Activated B cell treated with CpG ODN at 0.5 μM for 24 hours (primary cell): ENCODE measurements around the gene TRPC1. TPM values are rescaled to one million over a fixed set of nuclear protein-coding genes. Genes with fewer than 3 reads are reported as not detected.

Experiments
- ATAC-seq: fragments of 200-7000 bp; cut with Tn5 transposase; one replicate; pipeline ENCODE4 v1.10.0; 2021; ENCODE audit warnings: low read depth, mild to moderate bottlenecking, moderate library complexity
- CTCF ChIA-PET: fragments of 350-600 bp; sonication (Branson Sonifier 250); formaldehyde crosslinking; loops from one replicate; lab custom pipeline; 2021; ENCODE audit warnings: antibody characterized with exemption; lab: Charles Lee
- POLR2A ChIA-PET: fragments of 350-600 bp; sonication (Branson Sonifier 250); formaldehyde crosslinking; loops from one replicate; lab custom pipeline; 2021; ENCODE audit warnings: antibody characterized with exemption; lab: Charles Lee
- DNase-seq: peaks from one replicate; pipeline ENCODE4 v3.0.0; 2022
- H3K27ac Mint-ChIP-seq: one replicate; pipeline ENCODE4 v1.8.0; 2020; ENCODE audit warnings: mixed read lengths
- H3K27me3 Mint-ChIP-seq: one replicate; pipeline ENCODE4 v1.8.0; 2021; ENCODE audit warnings: mixed read lengths
- H3K36me3 Mint-ChIP-seq: one replicate; pipeline ENCODE4 v1.8.0; 2021; ENCODE audit warnings: low read depth, mixed read lengths
- H3K4me1 Mint-ChIP-seq: one replicate; pipeline ENCODE4 v1.8.0; 2021; ENCODE audit warnings: mixed read lengths
- H3K4me3 Mint-ChIP-seq: one replicate; pipeline ENCODE4 v1.8.0; 2020; ENCODE audit warnings: mild to moderate bottlenecking, mixed read lengths
- H3K9me3 Mint-ChIP-seq: one replicate; pipeline ENCODE4 v1.8.0; 2020; ENCODE audit warnings: mixed read lengths
- intact Hi-C: fragments of 100-400 bp; cut with micrococcal nuclease; formaldehyde crosslinking; loops from one replicate; pipeline ENCODE4 v1.15.1; 2024
- total RNA-seq: library from RNA; stranded (reverse); gene quantifications from 2 replicates; pipeline ENCODE4 v1.2.3, GENCODE V29; 2022
- TF ChIP-seq, protein P1 (sequence below): fragments of 200-600 bp; IDR thresholded peaks from one replicate; pipeline ENCODE4 v1.8.0; 2022; ENCODE audit warnings: antibody characterized with exemption, mild to moderate bottlenecking

Gene TRPC1
- total RNA-seq, 1 donor from 2014 or later = 1.2 TPM

DNA sequence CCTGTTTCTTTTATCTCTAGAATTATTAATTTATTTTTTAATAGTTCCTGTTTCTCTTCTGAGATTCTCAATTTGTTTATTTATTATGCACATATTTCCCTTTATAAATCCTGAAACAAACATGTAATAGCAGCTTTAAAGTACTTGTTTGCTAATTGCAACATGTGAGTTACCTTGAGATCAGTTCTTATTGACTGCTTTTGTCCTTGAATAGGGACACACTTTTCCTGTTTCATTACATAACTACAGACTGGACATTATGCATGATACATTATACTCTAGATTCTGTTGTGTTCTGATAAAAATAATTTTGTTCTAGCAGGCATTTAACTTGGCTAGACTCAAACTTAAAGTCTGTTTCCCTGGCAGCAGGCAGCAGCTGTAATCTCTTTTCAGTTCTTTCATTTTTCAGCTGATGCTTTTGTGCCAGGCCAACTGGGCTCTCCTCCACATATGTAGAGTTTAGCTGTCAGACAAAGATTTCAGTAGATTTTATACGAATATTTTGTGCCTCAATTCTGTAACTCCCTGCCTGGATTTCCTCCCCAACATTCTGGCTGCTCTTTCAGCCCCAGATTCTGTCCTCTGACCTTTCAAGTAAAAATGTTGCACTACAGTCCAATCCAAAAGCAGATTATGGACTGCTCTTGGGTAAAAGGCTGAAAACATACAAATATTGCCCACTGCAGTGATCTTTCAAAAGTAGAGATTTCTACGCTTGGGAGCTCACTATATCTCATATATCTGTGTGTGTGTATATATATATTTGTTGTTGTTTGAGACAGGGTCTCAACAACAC is 123.1 kb downstream of the TRPC1 start:
- TF ChIP-seq, protein P1, sequence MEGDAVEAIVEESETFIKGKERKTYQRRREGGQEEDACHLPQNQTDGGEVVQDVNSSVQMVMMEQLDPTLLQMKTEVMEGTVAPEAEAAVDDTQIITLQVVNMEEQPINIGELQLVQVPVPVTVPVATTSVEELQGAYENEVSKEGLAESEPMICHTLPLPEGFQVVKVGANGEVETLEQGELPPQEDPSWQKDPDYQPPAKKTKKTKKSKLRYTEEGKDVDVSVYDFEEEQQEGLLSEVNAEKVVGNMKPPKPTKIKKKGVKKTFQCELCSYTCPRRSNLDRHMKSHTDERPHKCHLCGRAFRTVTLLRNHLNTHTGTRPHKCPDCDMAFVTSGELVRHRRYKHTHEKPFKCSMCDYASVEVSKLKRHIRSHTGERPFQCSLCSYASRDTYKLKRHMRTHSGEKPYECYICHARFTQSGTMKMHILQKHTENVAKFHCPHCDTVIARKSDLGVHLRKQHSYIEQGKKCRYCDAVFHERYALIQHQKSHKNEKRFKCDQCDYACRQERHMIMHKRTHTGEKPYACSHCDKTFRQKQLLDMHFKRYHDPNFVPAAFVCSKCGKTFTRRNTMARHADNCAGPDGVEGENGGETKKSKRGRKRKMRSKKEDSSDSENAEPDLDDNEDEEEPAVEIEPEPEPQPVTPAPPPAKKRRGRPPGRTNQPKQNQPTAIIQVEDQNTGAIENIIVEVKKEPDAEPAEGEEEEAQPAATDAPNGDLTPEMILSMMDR = no peak
- Mint-ChIP-seq H3K27me3 (peaks cover 2% of the 10 kb centered on the region), H3K4me1 (no peaks in the 10 kb centered on the region), H3K9me3 (peaks cover 4% of the 10 kb centered on the region), H3K4me3 (no peak overlapping the region), H3K36me3 (no peaks in the 10 kb centered on the region), H3K27ac (no peak overlapping the region)
- ChIA-PET CTCF (no interaction called here), POLR2A (no interaction called here)
- intact Hi-C loops = no loop called here
- DNase-seq (no peak), ATAC-seq (no peak)

DNA sequence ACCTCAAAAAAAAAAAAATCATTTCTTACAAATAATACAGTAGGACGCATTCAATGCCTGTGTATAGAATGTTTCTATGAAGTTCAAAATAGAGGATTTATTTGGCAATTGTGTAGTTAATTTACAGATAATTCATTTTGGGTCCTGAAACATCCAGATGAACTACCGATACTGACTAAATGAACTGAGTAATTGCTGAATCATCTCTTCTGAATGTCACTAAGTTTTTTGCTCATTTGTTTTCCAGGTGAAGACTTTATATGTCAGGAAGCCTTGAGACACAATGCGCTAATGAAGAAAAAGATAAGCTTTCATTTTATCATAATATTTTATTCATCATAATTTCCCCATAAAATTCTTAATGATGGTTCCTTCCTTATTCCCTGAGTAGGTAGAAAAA is 125.3 kb downstream of the TRPC1 start:
- Mint-ChIP-seq H3K9me3 (peaks cover 4% of the 10 kb centered on the region), H3K36me3 (no peaks in the 10 kb centered on the region), H3K27me3 (no peaks in the 10 kb centered on the region), H3K4me3 (no peak overlapping the region), H3K4me1 (no peaks in the 10 kb centered on the region), H3K27ac (no peak overlapping the region)
- DNase-seq = no peak
- intact Hi-C loops = no loop called here
- ChIA-PET POLR2A (no interaction called here), CTCF (no interaction called here)
- TF ChIP-seq, protein P1 = no peak
- no peak for ATAC-seq

DNA sequence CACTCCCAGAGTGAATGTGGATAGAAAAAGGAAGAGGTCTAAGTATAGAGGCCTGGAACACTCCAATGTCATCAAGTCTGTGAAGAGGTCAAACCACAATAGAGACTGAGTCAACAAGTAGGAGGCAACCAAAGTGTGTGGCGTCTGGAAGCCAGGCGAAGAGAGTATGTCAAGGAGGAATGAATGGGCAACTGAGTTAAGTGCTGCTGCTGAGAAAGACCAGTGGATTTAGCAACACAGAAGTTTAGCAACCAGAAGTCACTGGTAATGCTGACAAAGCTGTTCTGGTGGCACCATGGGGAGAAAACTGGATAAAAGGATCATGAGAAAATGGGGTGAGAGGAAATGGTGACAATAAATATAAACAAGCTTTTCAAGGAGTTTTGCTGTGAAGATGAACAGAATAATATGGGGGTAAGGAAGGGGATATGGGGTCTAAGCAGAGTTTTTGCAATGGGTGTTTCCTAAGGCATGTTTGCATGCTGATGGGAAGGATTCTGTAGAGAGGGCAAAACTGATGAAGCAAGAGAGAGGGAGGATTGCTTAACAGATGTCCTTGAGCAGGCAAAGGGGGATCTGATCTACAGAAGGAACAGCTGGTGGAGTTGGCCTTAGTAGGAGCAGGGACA is 126.7 kb downstream of the TRPC1 start:
- DNase-seq (no peak), ATAC-seq (no peak)
- H3K4me3 Mint-ChIP-seq = no peak overlapping the region
- H3K36me3 Mint-ChIP-seq = no peaks in the 10 kb centered on the region
- H3K27ac Mint-ChIP-seq = no peak overlapping the region
- H3K9me3 Mint-ChIP-seq = no peaks in the 10 kb centered on the region
- TF ChIP-seq, protein P1 = no peak
- intact Hi-C loops = no loop called here
- CTCF ChIA-PET = no interaction called here
- POLR2A ChIA-PET = no interaction called here
- no peaks in the 10 kb centered on the region for H3K27me3 Mint-ChIP-seq
- no peaks in the 10 kb centered on the region for H3K4me1 Mint-ChIP-seq

DNA sequence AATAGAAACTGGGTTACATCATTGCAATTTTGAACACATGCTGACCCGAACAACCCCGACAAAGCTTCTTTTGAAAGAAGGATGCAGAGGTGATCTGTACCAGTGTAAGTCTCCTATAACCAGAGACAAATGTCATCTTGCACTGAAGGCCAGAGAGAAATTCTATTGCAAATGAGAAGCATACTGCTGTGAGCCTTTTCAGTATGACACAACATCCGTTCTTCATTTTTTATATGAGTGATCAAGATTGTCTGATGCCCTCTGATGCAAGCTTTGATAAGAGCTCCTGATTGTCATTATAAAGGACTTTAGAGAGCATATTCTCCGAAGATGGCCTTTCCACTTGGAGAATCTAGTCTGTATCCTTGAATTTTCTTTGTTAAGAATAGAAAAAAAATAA is 128.2 kb downstream of the TRPC1 start:
- no peaks in the 10 kb centered on the region for H3K27me3 Mint-ChIP-seq
- no peak for DNase-seq
- intact Hi-C loops = no loop called here
- no peak overlapping the region for H3K4me3 Mint-ChIP-seq
- ChIA-PET POLR2A (no interaction called here), CTCF (no interaction called here)
- H3K9me3 Mint-ChIP-seq = no peaks in the 10 kb centered on the region
- TF ChIP-seq, protein P1 = no peak
- H3K4me1 Mint-ChIP-seq = no peaks in the 10 kb centered on the region
- H3K27ac Mint-ChIP-seq = no peak overlapping the region
- ATAC-seq = no peak
- no peaks in the 10 kb centered on the region for H3K36me3 Mint-ChIP-seq

DNA sequence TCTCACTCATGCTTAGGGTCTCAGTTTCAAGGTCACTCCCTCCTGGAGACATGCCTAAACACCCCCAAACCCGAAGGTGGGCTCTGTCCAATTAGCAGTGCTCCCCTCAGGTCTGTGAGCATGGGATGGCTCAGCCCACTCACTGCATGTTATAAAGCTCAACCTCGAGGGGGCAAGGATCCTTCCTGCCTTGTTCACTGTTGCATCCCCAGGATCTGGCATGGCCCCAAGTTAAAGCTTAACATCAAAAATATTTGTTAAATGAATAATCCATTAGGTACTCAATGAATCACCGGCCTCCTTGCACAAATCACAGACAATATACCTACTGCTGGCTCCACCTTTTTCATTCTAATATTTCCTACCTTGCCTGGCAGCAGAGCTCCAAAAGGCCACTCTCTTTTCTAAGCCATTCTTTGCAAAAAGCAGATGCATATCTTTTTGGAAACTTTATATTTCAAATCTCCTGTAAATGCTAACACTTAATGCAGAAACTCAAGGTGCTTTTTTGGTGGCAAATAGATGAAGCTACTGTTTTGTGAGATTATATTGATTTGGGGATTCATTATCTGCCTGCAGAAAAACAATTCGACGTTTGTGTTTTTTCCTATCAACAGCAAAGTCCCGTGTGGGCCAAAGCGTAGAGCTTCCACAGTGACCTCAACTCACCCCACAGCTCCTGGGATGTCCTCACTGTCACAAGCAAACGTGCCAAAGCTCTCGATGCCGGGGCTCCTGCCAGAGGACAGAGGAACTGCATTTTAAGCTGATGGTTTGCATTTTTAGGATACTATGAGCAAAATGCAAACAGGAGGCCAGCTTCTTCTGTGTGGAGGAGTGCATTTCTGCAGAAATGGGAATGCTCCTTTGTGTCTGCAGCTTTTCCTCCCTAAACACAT is 129.7 kb downstream of the TRPC1 start:
- H3K4me1 Mint-ChIP-seq = no peaks in the 10 kb centered on the region
- DNase-seq (no peak), ATAC-seq (no peak)
- H3K4me3 Mint-ChIP-seq = no peak overlapping the region
- intact Hi-C loops = no loop called here
- TF ChIP-seq, protein P1 = no peak
- no peaks in the 10 kb centered on the region for H3K36me3 Mint-ChIP-seq
- CTCF ChIA-PET = no interaction called here
- POLR2A ChIA-PET = no interaction called here
- no peak overlapping the region for H3K27ac Mint-ChIP-seq
- no peaks in the 10 kb centered on the region for H3K9me3 Mint-ChIP-seq
- H3K27me3 Mint-ChIP-seq = no peaks in the 10 kb centered on the region
